Calu3 (cell line): ENCODE measurements around the gene SPRYD7. TPM values are rescaled to one million over a fixed set of nuclear protein-coding genes. Genes with fewer than 3 reads are reported as not detected.
"Not testable (repeated sequence)": the region's sequence is repeated elsewhere in the genome, so short reads cannot be mapped to it uniquely, and the experiment has no call there.

Source experiments
- BruUV-seq: library from RNA; stranded (reverse); fragments of 400-500 nt; replicated peaks from 2 replicates; lab custom pipeline; 2021; lab: Mats Ljungman, UMichigan
- CTCF ChIA-PET: fragments of 300-600 bp; sonication (Branson Sonifier 250); formaldehyde crosslinking; loops from one replicate; lab custom pipeline; 2022; ENCODE audit warnings: antibody characterized with exemption; lab: Charles Lee
- DNase-seq: peaks from one replicate; pipeline ENCODE4 v3.0.0; 2022
- H3K27ac Mint-ChIP-seq: one replicate; pipeline ENCODE4 v1.8.0; 2022; ENCODE audit warnings: mixed read lengths; ENCODE audit not compliant: unreplicated experiment
- H3K27me3 Mint-ChIP-seq: one replicate; pipeline ENCODE4 v1.8.0; 2022; ENCODE audit warnings: mixed read lengths; ENCODE audit not compliant: unreplicated experiment
- H3K36me3 Mint-ChIP-seq: one replicate; pipeline ENCODE4 v1.8.0; 2022; ENCODE audit warnings: mild to moderate bottlenecking, moderate library complexity, mixed read lengths; ENCODE audit not compliant: insufficient read depth, unreplicated experiment
- H3K4me1 Mint-ChIP-seq: one replicate; pipeline ENCODE4 v1.8.0; 2022; ENCODE audit warnings: mild to moderate bottlenecking, low read depth, mixed read lengths; ENCODE audit not compliant: unreplicated experiment
- H3K4me3 Mint-ChIP-seq: one replicate; pipeline ENCODE4 v1.8.0; 2022; ENCODE audit warnings: mild to moderate bottlenecking, low read depth, moderate library complexity, mixed read lengths; ENCODE audit not compliant: unreplicated experiment
- H3K9me3 Mint-ChIP-seq: one replicate; pipeline ENCODE4 v1.8.0; 2022; ENCODE audit warnings: low read depth, mixed read lengths; ENCODE audit not compliant: unreplicated experiment
- intact Hi-C: fragments of 100-400 bp; cut with micrococcal nuclease; formaldehyde crosslinking; loops from one replicate; pipeline ENCODE4 v1.10.0; 2022; ENCODE audit not compliant: unreplicated experiment
- total RNA-seq: library from RNA; stranded (reverse); gene quantifications from 2 replicates; pipeline ENCODE4 v1.2.3, GENCODE V29; 2022
- TF ChIP-seq, protein P1 (sequence below): fragments of 200-600 bp; IDR thresholded peaks from one replicate; pipeline ENCODE4 v1.8.0; 2022; ENCODE audit warnings: antibody characterized with exemption; ENCODE audit not compliant: unreplicated experiment

The SPRYD7 gene
- total RNA-seq, 1 experiment from 2014 or later, result 5.6 TPM

DNA sequence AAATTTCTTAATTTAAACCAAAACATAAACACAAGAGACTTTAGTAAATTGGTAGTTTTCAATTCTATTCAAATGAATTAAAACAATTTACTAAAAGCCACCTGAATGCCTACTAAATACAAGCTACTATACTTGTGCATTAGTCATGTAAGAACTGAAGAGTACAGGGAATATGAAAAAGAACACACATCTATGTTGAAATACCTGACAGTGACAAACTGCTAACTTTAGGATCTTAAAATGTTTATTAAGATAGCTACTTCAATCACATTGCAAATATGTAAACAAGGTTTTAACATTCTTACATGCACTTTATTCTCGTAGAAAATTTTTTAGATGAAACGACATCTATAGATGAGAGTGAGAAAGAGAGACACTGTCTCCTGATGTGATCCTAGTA is 4.1 kb downstream of the SPRYD7 start:
- Mint-ChIP-seq H3K27ac (no peak overlapping the region), H3K9me3 (no peaks in the 10 kb centered on the region), H3K27me3 (no peaks in the 10 kb centered on the region), H3K4me1 (peaks cover 14% of the 10 kb centered on the region), H3K4me3 (no peak overlapping the region), H3K36me3 (peaks cover 28% of the 10 kb centered on the region)
- TF ChIP-seq, protein P1, sequence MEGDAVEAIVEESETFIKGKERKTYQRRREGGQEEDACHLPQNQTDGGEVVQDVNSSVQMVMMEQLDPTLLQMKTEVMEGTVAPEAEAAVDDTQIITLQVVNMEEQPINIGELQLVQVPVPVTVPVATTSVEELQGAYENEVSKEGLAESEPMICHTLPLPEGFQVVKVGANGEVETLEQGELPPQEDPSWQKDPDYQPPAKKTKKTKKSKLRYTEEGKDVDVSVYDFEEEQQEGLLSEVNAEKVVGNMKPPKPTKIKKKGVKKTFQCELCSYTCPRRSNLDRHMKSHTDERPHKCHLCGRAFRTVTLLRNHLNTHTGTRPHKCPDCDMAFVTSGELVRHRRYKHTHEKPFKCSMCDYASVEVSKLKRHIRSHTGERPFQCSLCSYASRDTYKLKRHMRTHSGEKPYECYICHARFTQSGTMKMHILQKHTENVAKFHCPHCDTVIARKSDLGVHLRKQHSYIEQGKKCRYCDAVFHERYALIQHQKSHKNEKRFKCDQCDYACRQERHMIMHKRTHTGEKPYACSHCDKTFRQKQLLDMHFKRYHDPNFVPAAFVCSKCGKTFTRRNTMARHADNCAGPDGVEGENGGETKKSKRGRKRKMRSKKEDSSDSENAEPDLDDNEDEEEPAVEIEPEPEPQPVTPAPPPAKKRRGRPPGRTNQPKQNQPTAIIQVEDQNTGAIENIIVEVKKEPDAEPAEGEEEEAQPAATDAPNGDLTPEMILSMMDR, result no peak
- intact Hi-C loops, result no loop called here
- DNase-seq, result no peak
- CTCF ChIA-PET, result no interaction called here
- BruUV-seq, result no TSS peak

DNA sequence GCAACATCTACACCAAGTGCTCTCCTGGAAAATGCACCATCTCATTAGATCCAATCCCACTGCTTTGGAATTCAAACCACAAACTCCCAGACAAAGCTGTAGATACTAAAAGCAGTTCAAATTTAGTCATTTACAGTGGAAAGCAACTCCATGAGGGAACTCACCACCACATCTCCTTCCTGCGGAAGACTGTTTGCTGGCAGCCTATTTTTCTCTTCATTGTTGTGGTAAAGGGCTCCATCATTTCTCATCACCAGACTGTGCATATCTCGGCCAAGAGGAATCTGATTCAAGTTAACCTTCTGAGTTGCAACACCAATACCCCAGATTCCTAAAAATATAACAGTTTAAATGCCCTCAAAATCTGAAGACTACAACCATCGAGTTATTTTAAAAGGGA is 8.4 kb downstream of the SPRYD7 start:
- intact Hi-C loops, result no loop called here
- DNase-seq, result no peak
- no TSS peak for BruUV-seq
- H3K4me3 Mint-ChIP-seq, result no peak overlapping the region
- TF ChIP-seq, protein P1, result no peak
- no peak overlapping the region for H3K27ac Mint-ChIP-seq
- no peaks in the 10 kb centered on the region for H3K4me1 Mint-ChIP-seq
- H3K27me3 Mint-ChIP-seq, result no peaks in the 10 kb centered on the region
- CTCF ChIA-PET, result no interaction called here
- H3K36me3 Mint-ChIP-seq, result peaks cover 6% of the 10 kb centered on the region
- H3K9me3 Mint-ChIP-seq, result no peaks in the 10 kb centered on the region

DNA sequence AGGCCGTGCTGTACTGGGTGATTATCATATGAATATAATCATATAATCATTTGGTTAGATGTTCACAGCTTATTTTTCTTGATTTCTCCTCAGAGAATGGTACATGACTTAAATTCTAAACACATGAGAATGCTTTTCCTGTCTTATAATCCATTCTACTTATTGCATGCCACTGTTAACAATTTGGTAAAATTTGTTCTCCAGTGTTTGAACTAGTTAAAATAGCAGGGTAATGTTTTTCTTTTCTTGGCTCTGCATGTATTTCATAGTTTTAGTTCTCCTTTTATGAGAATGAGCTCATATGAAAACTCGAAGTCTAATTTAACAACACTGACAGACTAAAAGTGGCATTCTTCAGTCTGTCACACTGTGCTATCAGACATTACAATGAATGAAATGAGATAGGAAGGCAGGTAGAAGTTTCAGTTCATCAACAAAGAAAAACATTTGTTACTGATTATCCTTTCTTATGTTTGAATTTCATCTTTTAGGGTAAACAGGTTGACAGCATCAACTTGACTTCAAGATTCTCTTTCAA is 10.2 kb downstream of the SPRYD7 start:
- no peak overlapping the region for H3K27ac Mint-ChIP-seq
- no peaks in the 10 kb centered on the region for H3K4me1 Mint-ChIP-seq
- H3K27me3 Mint-ChIP-seq, result no peaks in the 10 kb centered on the region
- no peaks in the 10 kb centered on the region for H3K9me3 Mint-ChIP-seq
- H3K36me3 Mint-ChIP-seq, result peaks cover 6% of the 10 kb centered on the region
- CTCF ChIA-PET, result no interaction called here
- H3K4me3 Mint-ChIP-seq, result no peak overlapping the region
- BruUV-seq, result no TSS peak
- intact Hi-C loops, result no loop called here
- TF ChIP-seq, protein P1, result no peak
- DNase-seq, result no peak

DNA sequence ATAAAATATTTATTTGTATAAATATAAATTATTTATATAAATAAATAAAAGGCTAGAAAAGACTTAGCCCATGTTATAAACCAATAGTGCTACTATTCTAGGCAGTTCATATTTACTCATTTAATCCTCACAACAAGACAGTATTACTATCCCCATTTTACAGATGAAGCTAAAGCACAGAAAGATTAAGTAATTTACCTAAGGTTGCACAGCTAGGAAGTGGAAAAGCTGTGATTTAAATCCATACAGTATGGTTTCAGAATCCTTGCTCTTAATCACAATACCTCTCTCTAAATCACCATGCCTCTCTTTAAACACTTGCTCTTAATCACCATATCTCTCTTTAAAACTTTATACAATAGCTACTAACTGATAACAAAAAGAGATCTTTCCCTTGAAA is 13.8 kb downstream of the SPRYD7 start:
- no peak overlapping the region for H3K4me3 Mint-ChIP-seq

DNA sequence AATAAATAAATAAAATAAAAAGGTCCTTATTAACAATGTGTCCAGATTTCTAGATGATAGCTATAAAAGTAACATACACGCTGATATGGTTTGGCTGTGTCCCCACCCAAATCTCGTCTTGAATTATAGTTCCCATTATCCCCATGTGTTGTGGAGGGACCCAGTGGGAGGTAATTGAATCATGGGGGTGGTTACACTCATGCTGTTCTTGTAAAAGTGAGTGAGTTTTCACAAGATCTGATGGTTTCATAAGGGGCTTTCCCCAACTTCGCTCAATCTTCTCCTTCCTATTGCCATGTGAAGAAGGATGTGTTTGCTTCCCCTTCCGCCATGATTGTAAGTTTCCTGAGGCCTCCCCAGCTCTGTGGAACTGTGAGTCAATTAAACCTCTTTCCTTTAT is 15.2 kb downstream of the SPRYD7 start:
- BruUV-seq, result not testable (repeated sequence)

More for the DNA sequence above, 13.8 kb downstream of the SPRYD7 start:
- Mint-ChIP-seq H3K36me3 (peaks cover 5% of the 10 kb centered on the region), H3K9me3 (no peaks in the 10 kb centered on the region), H3K27me3 (no peaks in the 10 kb centered on the region), H3K27ac (no peak overlapping the region), H3K4me1 (no peaks in the 10 kb centered on the region)
- no peak for DNase-seq
- CTCF ChIA-PET, result no interaction called here
- BruUV-seq, result no TSS peak
- TF ChIP-seq, protein P1, result no peak
- intact Hi-C loops, result no loop called here

DNA sequence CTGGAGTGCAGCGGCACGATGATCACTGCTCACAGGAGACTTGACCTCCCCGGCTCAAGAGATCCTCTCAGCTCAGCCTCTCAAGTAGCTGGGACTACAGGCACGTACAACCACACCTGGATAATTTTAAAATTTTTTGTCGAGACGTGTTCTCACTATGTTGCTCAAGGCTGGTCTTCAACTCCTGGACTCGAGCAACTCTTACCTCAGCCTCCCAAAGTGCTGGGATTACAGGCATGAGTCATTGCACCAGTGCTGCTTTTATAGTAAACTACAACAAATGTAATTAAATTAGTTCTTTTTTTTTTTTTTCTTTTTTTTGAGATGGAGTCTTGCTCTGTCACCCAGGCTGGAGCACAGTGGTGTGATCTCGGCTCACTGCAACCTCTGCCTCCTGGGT is 18.0 kb downstream of the SPRYD7 start:
- not testable (repeated sequence) for H3K4me1 Mint-ChIP-seq, H3K27ac Mint-ChIP-seq

More for the DNA sequence above, 15.2 kb downstream of the SPRYD7 start:
- H3K9me3 Mint-ChIP-seq, intact Hi-C loops, H3K4me3 Mint-ChIP-seq, H3K36me3 Mint-ChIP-seq, H3K4me1 Mint-ChIP-seq, DNase-seq, H3K27ac Mint-ChIP-seq, H3K27me3 Mint-ChIP-seq, CTCF ChIA-PET: not testable (repeated sequence)

More for the DNA sequence above, 18.0 kb downstream of the SPRYD7 start:
- H3K36me3 Mint-ChIP-seq, H3K9me3 Mint-ChIP-seq, H3K4me3 Mint-ChIP-seq, intact Hi-C loops, CTCF ChIA-PET, H3K27me3 Mint-ChIP-seq, BruUV-seq, DNase-seq: not testable (repeated sequence)
